Suppressor macrophage treated with lipopolysaccharide for 4 hours (primary cell): ENCODE results near the gene ADARB1.
"Not testable (repeated sequence)": the region's sequence is repeated elsewhere in the genome, so short reads cannot be mapped to it uniquely, and the experiment has no call there.

Experiments used
- DNase-seq: peaks from one replicate; pipeline ENCODE4 v3.0.0-alpha.2; 2020

Gene ADARB1

DNA sequence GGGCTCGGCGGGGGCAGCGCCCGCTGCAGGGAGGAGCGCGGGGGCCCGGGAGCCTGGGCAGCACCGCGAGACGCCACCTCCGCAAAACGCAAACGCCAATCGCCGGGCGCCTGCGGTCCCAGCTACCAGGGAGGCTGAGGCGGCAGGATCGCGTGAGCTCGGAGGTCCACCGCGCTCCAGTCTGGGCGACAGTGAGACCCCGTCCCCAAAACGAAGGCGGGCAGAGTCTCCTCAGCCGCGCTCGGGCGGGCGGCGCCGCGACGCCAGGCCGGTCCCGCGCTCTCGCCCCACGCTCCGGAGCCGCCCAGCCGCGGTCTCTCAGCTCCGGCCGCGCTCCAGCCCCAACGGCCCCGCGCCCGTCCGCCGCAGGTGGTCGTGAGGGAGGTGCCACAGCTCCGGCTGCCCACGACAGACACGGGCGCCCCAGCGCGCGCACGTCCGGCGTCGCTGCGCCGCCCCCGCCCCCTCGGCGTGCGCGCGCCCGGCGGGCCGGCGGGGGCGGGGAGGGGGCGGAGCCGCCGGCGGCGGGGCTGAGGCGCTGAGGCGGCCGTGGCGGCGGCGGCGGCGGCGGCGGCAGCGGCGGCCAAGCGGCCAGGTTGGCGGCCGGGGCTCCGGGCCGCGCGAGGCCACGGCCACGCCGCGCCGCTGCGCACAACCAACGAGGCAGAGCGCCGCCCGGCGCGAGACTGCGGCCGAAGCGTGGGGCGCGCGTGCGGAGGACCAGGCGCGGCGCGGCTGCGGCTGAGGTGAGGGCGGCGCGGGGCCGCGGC is at the start of gene ADARB1:
Gene ADARB1 (plus strand): TSS at position 533 of the 770 bp plus-strand sequence. CDS start 97,077 bp downstream, outside the sequence.
- DNase-seq: peak; percentile 83

DNA sequence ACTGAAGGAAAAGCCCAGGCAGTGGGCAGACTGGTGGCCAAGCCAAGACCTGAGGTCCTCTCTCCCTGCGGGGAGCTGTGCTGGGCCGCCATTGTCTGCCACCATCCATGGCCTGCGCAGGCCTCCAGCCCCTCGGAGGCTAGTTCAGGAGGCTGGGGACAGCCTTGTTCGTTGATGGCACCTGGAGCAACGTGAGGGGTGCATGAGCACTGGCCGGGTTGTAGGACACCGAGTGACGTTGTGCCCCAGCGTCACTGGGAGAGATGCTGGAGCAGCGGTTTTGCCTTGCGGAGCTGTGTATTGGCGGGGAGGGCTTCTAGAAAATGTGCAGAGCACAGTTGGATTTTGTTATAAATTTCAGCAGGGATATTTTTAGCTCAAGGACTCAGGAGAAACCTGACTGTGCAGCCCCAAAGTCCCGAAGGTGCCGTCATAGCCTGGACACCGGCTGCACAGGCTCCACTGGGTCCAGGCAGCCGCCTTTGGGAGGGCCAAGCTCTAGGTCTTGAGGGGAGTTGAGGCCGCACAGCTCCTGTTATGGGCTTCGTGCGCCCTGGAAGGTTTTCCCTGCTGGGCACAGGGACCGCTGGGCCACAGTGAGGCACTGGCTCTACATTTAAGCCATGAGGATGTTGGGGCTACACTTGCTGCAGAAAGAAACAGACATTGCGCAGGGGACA is 48.2 kb upstream of the ADARB1 start:
- no peak for DNase-seq

- DNase-seq: no peak
Observed at GRCh38 chr21:45026826-45027225, 47.6 kb upstream of the ADARB1 start.

- DNase-seq: no peak
Observed at GRCh38 chr21:45027241-45028196, 46.9 kb upstream of the ADARB1 start.

DNA sequence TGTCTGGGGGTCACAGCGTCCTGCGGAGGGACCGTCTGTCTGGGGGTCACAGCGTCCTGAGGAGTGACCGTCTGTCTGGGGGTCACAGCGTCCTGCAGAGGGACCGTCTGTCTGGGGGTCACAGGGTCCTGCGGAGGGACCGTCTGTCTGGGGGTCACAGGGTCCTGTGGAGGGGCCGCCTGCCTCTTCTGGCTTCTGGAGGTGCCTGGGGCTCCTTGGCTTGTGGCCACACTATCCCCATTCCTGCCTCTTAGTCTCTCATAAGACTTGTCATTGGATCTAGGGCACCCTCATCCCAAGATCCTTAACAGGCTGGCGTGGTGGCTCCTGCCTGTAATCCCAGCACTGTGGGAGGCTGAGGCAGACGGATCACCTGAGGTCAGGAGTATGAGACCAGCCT is 45.7 kb upstream of the ADARB1 start:
- DNase-seq: not testable (repeated sequence)

GRCh38 chr21:45029298-45029947 is 45.0 kb upstream of the ADARB1 start:
- DNase-seq: no peak

GRCh38 chr21:45029948-45030681 is 44.3 kb upstream of the ADARB1 start:
- DNase-seq: no peak

- no peak for DNase-seq
Observed at GRCh38 chr21:45030682-45031570, 43.5 kb upstream of the ADARB1 start.

DNA sequence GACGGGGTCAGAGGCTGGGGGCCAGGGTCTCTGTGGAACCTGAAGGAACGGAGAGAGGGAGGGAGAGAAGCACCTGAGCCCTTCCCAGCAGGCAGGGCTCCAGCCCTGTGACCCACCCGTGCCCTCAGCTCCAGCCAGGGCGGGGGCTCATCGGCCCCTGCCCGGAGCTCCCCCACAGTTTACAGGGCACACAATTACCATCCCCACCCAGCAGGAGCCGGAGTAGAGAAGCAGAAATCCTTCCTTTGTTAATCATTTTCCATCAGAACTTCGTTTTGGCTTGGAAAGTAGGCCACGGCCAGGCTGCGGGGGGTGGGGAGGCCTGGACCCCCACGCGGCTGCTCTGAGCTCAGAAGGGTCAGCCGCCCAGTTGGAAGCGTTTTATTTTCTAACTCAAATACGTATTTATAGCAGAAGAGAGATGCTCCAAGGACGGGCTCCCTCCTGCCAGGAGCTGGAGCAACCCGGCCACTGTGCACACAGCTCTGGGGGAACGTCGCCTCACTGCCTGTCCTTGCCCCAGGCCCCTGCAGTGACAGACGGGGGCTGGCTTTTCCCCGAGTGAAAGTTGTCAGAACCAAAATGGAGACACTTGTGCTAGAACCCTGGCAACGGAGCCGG is 42.7 kb upstream of the ADARB1 start:
- DNase-seq: no peak

DNA sequence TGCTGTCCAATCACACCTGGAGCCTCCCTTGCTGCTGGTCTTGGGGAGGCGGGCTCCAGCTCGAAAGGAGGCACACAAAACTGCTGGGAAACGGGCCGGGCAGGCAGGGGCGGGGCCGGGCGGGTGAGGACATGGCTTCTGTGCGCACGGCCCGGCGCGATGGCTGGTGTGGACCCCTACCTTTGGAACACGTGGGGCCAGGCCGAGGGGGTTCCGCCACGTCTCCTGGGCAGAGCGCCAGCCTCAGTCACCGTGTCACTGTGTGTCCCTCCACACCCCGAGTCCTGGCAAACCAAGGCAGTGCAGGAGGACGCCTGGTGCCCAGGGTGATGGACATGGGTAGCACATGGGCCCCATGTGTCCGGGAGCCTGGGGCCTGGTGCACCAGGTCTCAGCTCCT is 42.0 kb upstream of the ADARB1 start:
- DNase-seq: no peak

DNA sequence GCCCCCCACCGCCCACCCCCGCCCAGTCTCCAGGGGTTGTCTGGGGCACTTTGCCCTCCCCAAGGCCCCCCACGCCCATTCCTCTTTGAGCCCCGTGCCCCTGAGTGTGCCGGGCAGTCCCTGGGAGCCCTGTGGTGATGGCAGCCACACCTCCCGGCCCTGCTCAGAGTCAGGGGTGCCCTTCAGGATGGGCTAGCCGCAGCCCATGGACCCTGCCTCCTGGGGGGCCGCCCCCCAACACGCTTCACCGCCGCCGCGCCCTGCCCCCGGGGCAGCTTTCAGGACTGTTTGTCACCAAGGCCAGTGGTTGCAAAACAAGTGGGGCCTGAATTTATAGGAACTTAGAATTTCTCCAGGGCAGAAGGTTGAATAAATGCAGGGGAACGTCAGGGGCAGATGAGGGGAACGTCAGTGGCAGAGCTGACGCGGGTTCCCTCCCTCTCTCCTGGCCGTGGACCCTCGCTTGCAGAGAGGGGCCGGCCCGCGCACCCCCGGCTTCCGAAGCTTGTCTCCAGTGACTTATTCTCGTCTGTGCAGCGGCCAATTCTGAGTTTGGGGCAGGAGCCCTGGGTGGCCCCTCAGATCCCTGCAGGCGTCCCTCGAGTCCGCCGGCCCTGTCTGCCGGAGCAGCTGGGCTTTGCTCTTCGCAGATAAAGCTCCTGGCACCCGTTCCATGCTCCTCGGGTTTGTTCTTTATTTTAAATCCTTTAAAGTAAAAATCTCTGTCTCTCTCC is 41.2 kb upstream of the ADARB1 start:
- no peak for DNase-seq

GRCh38 chr21:45033791-45034555 is 40.4 kb upstream of the ADARB1 start:
- no peak for DNase-seq

DNA sequence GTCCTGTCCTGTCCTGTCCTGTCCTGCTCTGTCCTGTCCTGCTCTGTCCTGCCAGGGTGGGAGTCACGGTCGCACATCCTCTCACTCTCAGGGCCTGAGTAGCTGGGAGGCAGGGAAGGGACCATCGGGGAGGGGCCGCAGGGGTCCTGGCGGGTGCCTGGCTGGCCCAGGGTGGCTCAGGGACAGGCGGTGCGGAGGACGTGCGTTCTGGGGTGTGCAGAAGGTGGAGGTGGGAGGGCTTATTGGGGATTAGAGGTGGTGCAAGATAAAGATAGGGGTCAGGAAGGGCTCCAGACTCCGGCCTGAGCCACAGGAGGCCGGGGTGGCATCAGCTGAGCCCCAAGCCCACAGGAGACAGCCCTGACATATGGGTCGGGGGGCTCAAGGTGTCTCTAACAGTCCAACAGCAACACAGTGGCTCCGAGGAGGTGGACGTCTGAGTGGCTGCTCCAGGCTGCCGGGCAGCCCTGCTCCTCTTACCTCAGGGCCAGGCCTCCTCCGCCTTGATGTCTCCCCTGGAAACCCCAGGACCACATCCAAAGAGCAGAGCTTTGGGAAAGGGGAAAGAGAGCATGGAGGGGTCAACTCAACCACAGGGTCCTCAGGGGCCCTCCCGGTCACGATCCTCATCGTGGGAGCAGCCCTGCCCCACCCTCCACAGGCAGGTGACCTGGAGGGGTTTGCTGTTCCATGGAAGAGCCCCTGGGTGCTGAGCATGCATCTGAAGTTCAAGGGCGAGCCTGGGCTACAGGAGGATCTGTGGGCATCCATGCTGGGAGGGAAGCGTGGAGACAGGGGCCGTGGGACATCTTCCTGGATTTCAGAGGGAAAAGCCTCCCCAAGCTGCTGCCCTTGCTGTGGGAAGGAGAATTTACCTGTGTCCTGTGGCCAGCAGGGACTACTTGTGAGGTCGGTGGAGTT is 39.6 kb upstream of the ADARB1 start:
- DNase-seq: no peak

GRCh38 chr21:45035477-45035848 is 38.9 kb upstream of the ADARB1 start:
- no peak for DNase-seq

GRCh38 chr21:45036630-45037029 is 37.8 kb upstream of the ADARB1 start:
- DNase-seq: no peak

DNA sequence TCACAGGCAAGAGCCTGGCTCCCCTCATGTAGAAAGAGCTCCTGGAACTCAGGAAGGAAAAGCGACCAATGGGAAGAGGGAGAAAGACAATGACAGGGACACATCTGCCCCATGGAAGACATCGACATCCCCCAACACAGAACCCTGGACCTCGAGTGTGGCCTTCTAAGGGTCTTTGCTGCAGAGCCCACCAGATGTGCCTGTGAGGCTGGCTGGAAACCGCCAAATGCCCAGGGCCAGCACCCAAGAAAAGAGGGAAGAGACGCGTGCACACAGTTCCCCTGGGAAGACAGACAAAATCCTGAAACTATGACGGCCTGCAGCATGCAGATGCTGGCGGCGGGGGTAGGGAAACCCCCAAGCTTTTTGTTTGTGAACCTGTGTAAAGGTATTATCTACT is 36.4 kb upstream of the ADARB1 start:
- DNase-seq: no peak

DNA sequence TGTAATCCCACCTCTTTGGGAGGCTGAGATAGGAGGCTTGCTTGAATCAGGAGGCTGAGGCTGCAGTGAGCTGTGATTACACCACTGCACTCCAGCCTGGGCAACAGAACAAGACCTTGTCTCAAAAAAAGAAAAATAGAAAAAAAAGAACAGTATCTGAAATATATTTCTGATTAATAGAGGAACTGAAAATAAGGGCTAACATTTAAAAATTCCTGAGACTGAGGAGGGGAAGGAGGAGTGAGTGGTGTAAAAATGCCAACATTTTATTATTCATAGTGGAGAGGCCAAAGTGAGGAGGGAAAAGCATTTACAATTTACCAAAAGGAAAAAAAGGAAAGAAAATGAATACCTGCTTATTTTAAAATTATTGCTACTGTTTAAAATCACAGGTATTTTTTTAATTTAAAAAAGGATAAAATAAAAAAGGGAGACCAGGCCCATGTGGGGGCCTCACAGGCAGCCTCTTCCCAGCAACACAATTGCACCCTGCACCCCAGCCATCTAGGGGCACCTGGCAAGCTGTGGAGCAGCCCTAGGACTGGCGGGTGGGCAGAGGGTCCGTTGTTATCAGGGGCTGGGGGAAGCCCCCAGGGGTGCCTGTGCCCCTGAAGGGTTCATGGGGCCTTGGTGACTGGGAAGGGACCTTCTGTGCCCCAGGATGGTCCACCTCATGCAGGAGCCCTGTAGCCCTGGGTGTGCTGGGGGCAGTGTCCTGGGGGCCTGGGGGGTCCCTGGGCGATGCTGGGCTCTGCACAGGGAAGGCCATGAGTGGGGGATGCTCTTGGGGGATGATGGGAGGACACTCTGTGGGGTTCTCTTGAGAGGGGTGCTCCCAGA is 34.8 kb upstream of the ADARB1 start:
- DNase-seq: peak; percentile 63
